ENCODE measurements around the gene CERS6. TPM values are rescaled to one million over a fixed set of nuclear protein-coding genes. Genes with fewer than 3 reads are reported as not detected.
A peak's percentile ranks its signal among the peaks of the same experiment; 100 is the strongest.

CERS6 gene
- total RNA-seq, 1 donor from 2014 or later = 55.3 TPM

- TF ChIP-seq CTCF (IDR thresholded peaks at IDR 0.05; ENCODE audit: insufficient read depth, low read length, severe bottlenecking) = no peak
- no peak for FAIRE-seq
These were observed 263.4 kb downstream of the CERS6 start for GRCh38 chr2:168719446-168719845.

GRCh38 chr2:168722592-168722991, 266.5 kb downstream of the CERS6 start:
- TF ChIP-seq CTCF (IDR thresholded peaks at IDR 0.05; ENCODE audit: insufficient read depth, low read length, severe bottlenecking) = no peak
- no peaks in the 10 kb centered on the region for H3K27me3 ChIP-seq (ENCODE audit: control insufficient read depth, insufficient read depth, low read length)
- H3K36me3 ChIP-seq (ENCODE audit: control insufficient read depth, insufficient read depth, low read length) = no peaks in the 10 kb centered on the region
- DNase-seq (ENCODE audit: low read depth) (peak; percentile 23), FAIRE-seq (no peak)
- H3K4me3 ChIP-seq (ENCODE audit: low read depth, low read length) = no peak overlapping the region

More at GRCh38 chr2:168719446-168719845, 263.4 kb downstream of the CERS6 start:
- no peaks in the 10 kb centered on the region for H3K36me3 ChIP-seq (ENCODE audit: control insufficient read depth, insufficient read depth, low read length)
- H3K4me3 ChIP-seq (ENCODE audit: low read depth, low read length) = no peak overlapping the region
- peak; percentile 35 for DNase-seq (ENCODE audit: low read depth)
- H3K27me3 ChIP-seq (ENCODE audit: control insufficient read depth, insufficient read depth, low read length) = no peaks in the 10 kb centered on the region

GRCh38 chr2:168723275-168723899, 267.3 kb downstream of the CERS6 start:
- Histone ChIP-seq H3K27me3 (ENCODE audit: control insufficient read depth, insufficient read depth, low read length) (no peaks in the 10 kb centered on the region), H3K36me3 (ENCODE audit: control insufficient read depth, insufficient read depth, low read length) (no peaks in the 10 kb centered on the region), H3K4me3 (ENCODE audit: low read depth, low read length) (no peak overlapping the region)
- FAIRE-seq (no peak), DNase-seq (ENCODE audit: low read depth) (no peak)
- no peak for TF ChIP-seq CTCF (IDR thresholded peaks at IDR 0.05; ENCODE audit: insufficient read depth, low read length, severe bottlenecking)

GRCh38 chr2:168726375-168726774, 270.3 kb downstream of the CERS6 start:
- Histone ChIP-seq H3K27me3 (ENCODE audit: control insufficient read depth, insufficient read depth, low read length) (no peaks in the 10 kb centered on the region), H3K4me3 (ENCODE audit: low read depth, low read length) (no peak overlapping the region), H3K36me3 (ENCODE audit: control insufficient read depth, insufficient read depth, low read length) (no peaks in the 10 kb centered on the region)
- DNase-seq (ENCODE audit: low read depth) (no peak), FAIRE-seq (no peak)
- TF ChIP-seq CTCF (IDR thresholded peaks at IDR 0.05; ENCODE audit: insufficient read depth, low read length, severe bottlenecking) = no peak

- no peak overlapping the region for H3K4me3 ChIP-seq (ENCODE audit: low read depth, low read length)
- no peak for DNase-seq (ENCODE audit: low read depth)
- H3K27me3 ChIP-seq (ENCODE audit: control insufficient read depth, insufficient read depth, low read length) = no peaks in the 10 kb centered on the region
- H3K36me3 ChIP-seq (ENCODE audit: control insufficient read depth, insufficient read depth, low read length) = no peaks in the 10 kb centered on the region
- no peak for TF ChIP-seq CTCF (IDR thresholded peaks at IDR 0.05; ENCODE audit: insufficient read depth, low read length, severe bottlenecking)
- no peak for FAIRE-seq
These were observed 271.9 kb downstream of the CERS6 start for GRCh38 chr2:168727904-168728470.

DNA sequence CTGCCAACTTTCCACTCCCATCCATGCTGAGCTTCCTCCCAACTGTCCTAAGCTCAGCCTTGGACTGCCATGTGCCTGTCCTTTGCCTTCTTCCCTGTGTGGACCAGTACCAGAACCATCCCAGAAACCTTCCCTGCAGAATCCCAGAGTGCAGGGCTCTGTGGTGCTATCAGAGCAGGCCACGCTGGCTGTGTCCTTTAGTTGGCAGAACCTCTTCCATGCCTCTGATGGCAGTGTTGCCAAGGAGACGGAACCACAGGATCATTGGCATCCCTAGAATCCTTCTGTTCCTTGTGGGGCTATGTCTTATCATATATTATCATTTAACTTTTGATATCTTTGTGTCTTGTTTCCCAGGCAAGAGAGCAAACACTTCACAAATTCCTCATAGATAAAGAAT, 273.4 kb downstream of the CERS6 start:
- Histone ChIP-seq H3K4me3 (ENCODE audit: low read depth, low read length) (no peak overlapping the region), H3K36me3 (ENCODE audit: control insufficient read depth, insufficient read depth, low read length) (no peaks in the 10 kb centered on the region), H3K27me3 (ENCODE audit: control insufficient read depth, insufficient read depth, low read length) (no peaks in the 10 kb centered on the region)
- DNase-seq (ENCODE audit: low read depth) (no peak), FAIRE-seq (no peak)
- TF ChIP-seq CTCF (IDR thresholded peaks at IDR 0.05; ENCODE audit: insufficient read depth, low read length, severe bottlenecking) = no peak

All from bronchial epithelial cell (primary cell).